Measurements from ENCODE around the gene PGLYRP1.

Gene PGLYRP1

GRCh38 chr19:46002678-46003275 is 20.1 kb downstream of the PGLYRP1 start:
- H3K4me3 ChIP-seq (replicated peaks; ENCODE audit: low read depth, low read length) = no peak overlapping the region
- TF ChIP-seq CTCF (IDR thresholded peaks at IDR 0.05; ENCODE audit: low read length, missing control alignments) = no peak
- DNase-seq (ENCODE audit: low read depth) = no peak

- H3K4me3 ChIP-seq (replicated peaks; ENCODE audit: low read depth, low read length) = peak overlapping the region; percentile 12
- no peak for TF ChIP-seq CTCF (IDR thresholded peaks at IDR 0.05; ENCODE audit: low read length, missing control alignments)
- no peak for DNase-seq (ENCODE audit: low read depth)
Observed at GRCh38 chr19:46000491-46001246, 22.2 kb downstream of the PGLYRP1 start.

- no peak for TF ChIP-seq CTCF (IDR thresholded peaks at IDR 0.05; ENCODE audit: low read length, missing control alignments)
- H3K4me3 ChIP-seq (replicated peaks; ENCODE audit: low read depth, low read length) = no peak overlapping the region
- DNase-seq (ENCODE audit: low read depth) = peak; percentile 39
Observed at GRCh38 chr19:45999653-46000121, 23.2 kb downstream of the PGLYRP1 start.

- no peak for TF ChIP-seq CTCF (IDR thresholded peaks at IDR 0.05; ENCODE audit: low read length, missing control alignments)
- no peak overlapping the region for H3K4me3 ChIP-seq (replicated peaks; ENCODE audit: low read depth, low read length)
- DNase-seq (ENCODE audit: low read depth) = no peak
Observed at GRCh38 chr19:45998834-45999233, 24.0 kb downstream of the PGLYRP1 start.

GRCh38 chr19:45996933-45997332 is 25.9 kb downstream of the PGLYRP1 start:
- no peak overlapping the region for H3K4me3 ChIP-seq (replicated peaks; ENCODE audit: low read depth, low read length)
- DNase-seq (ENCODE audit: low read depth) = no peak
- no peak for TF ChIP-seq CTCF (IDR thresholded peaks at IDR 0.05; ENCODE audit: low read length, missing control alignments)

GRCh38 chr19:45995715-45996385 is 27.0 kb downstream of the PGLYRP1 start:
- peak overlapping the region; percentile 98 for H3K4me3 ChIP-seq (replicated peaks; ENCODE audit: low read depth, low read length)
- DNase-seq (ENCODE audit: low read depth) = peak; percentile 65
- no peak for TF ChIP-seq CTCF (IDR thresholded peaks at IDR 0.05; ENCODE audit: low read length, missing control alignments)

All from fibroblast of pulmonary artery (primary cell).